Upper lobe of left lung (tissue), 6 donors: Measurements from ENCODE around the gene NTN1. TPM values are rescaled to one million over a fixed set of nuclear protein-coding genes. Genes with fewer than 3 reads are reported as not detected.

Source experiments
- ATAC-seq, 2 donors: fragments of 200-7000 bp; cut with Tn5 transposase; one replicate each; pipeline ENCODE4 v1.9.1; 2022; ENCODE audit warnings: mild to moderate bottlenecking in 2 of 2, moderate library complexity in 2 of 2; ENCODE audit not compliant: low FRiP score in 2 of 2
- DNase-seq, 2 donors: peaks; one replicate each; pipeline ENCODE4 v3.0.0-alpha.2; 2019 to 2020
- H3K27ac ChIP-seq, 4 donors: fragments of 200-600 bp; sonication (generic); one replicate each; pipeline ENCODE4 v1.5.1; 2016 to 2019
- H3K27me3 ChIP-seq, 4 donors: fragments of 200-600 bp; sonication (generic); one replicate each; pipeline ENCODE4 v1.5.1; 2017 to 2019
- H3K36me3 ChIP-seq, 4 donors: fragments of 200-600 bp; sonication (generic); one replicate each; pipeline ENCODE4 v1.5.1; 2016 to 2019
- H3K4me1 ChIP-seq, 4 donors: fragments of 200-600 bp; sonication (generic); one replicate each; pipeline ENCODE4 v1.5.1; 2018 to 2019
- H3K4me3 ChIP-seq, 4 donors: fragments of 200-600 bp; sonication (generic); one replicate each; pipeline ENCODE4 v1.5.1; 2017 to 2019; ENCODE audit warnings: mild to moderate bottlenecking in 2 of 4, moderate library complexity in 1 of 4
- H3K9me3 ChIP-seq, 4 donors: fragments of 200-600 bp; sonication (generic); one replicate each; pipeline ENCODE4 v1.5.1; 2018 to 2019
- CTCF ChIP-seq, 6 experiments: fragments of 450-650 bp in 4 of 6; fragments of 200-600 bp in 2 of 6; sonication (generic) in 2 of 6; IDR thresholded peaks; one replicate each; pipeline ENCODE4 v1.5.1; 2016 to 2019; ENCODE audit warnings: antibody characterized with exemption in 6 of 6
- EP300 ChIP-seq, 4 donors: sonication (generic); formaldehyde crosslinking; IDR thresholded peaks; one replicate each; pipeline ENCODE4 v1.5.1; 2017; ENCODE audit warnings: antibody characterized with exemption in 4 of 4, control low read depth in 2 of 4
- POLR2A ChIP-seq, 4 donors: fragments of 450-650 bp; IDR thresholded peaks; one replicate each; pipeline ENCODE4 v1.5.1; 2016 to 2017; ENCODE audit warnings: antibody characterized with exemption in 4 of 4, mild to moderate bottlenecking in 2 of 4
- POLR2AphosphoS5 ChIP-seq, 2 donors: sonication (generic); formaldehyde crosslinking; IDR thresholded peaks; one replicate each; pipeline ENCODE4 v1.5.1; 2017; ENCODE audit warnings: antibody characterized with exemption in 2 of 2
- WGBS, 2 donors: methylation state at CpG; one replicate each; pipeline ENCODE4 v1.1.5; 2017 to 2018; 5-methylcytosine and 5-hydroxymethylcytosine counted together
- total RNA-seq, 6 donors: library from RNA; depleted of rRNA in 4 of 6; stranded (reverse); fragments of >200 nt in 4 of 6; gene quantifications; one replicate each; pipeline versions ENCODE4 v1.1.0 to v1.2.1, GENCODE V29; 2016 to 2021
- donor health status: DM: no; HTN: no; CAD: no; lungs with moderate emphysema.
- donor health status: DM: no; HTN: yes; CAD: no; lungs with severe emphysema.

The NTN1 gene
- total RNA-seq, 6 donors from 2014 or later = 2.6 to 9.1 (median 4.1) TPM

DNA sequence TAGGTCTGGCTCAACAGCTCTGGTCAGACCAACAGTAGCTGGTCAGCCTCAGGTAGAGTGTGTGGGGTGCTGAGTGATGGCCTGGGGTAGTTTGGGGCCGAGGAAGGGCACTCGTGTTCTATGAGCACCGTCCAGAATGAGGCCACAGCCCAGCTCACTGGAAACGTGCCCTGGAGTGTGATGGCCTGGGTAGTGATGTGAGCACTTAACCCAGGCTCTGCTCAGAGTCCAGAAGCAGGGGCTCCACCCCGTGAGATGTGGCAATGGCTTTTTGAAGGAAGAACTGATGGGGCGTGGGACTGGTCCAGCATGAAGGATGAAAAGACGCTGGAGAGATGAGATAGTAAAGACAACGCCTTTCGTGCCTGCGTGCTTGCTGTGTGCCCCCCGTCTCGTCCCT is 35.3 kb downstream of the NTN1 start:
- H3K27me3 ChIP-seq = no peaks in the 10 kb centered on the region
- TF ChIP-seq POLR2A (IDR thresholded peaks at IDR 0.05) = no peak
- TF ChIP-seq POLR2AphosphoS5 (IDR thresholded peaks at IDR 0.05) = no peak
- 74 to 77% methylated on average over 12 of the region's 12 CpGs for WGBS, 2 donors
- H3K27ac ChIP-seq = no peak overlapping the region
- no peaks in the 10 kb centered on the region for H3K9me3 ChIP-seq
- H3K36me3 ChIP-seq = no peaks in the 10 kb centered on the region
- DNase-seq (no peak), ATAC-seq (peak in 1 of 2 donors; percentile 21)
- H3K4me3 ChIP-seq = no peak overlapping the region
- H3K4me1 ChIP-seq = no peaks in the 10 kb centered on the region

DNA sequence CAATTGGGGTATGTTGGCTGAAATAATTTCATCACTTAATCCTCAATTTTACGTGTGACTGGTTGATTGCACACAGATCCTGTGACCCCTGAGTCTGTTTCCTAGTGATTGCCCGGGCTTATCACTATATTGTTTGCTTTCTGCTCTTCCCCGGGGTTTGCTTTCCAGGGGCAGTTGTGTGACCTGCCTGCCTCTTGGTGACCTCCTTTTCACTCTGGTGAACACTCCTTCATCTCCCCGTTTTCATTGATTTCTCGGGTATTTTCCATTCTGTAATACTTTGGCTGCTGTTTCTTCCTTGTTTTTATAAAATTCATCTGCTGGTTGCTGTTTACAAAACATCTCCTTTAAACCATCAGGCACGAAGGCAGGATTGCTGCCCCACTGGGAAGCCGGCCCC is 36.0 kb downstream of the NTN1 start:
- no peaks in the 10 kb centered on the region for H3K36me3 ChIP-seq
- ATAC-seq (no peak), DNase-seq (no peak)
- no peak for TF ChIP-seq POLR2A (IDR thresholded peaks at IDR 0.05)
- no peak for TF ChIP-seq POLR2AphosphoS5 (IDR thresholded peaks at IDR 0.05)
- TF ChIP-seq EP300 (IDR thresholded peaks at IDR 0.05) = no peak
- no peak for TF ChIP-seq CTCF (IDR thresholded peaks at IDR 0.05)
- 43 to 56% methylated on average over 7 of the region's 7 CpGs for WGBS, 2 donors
- H3K4me1 ChIP-seq = no peaks in the 10 kb centered on the region
- no peaks in the 10 kb centered on the region for H3K27me3 ChIP-seq
- H3K9me3 ChIP-seq = no peaks in the 10 kb centered on the region
- H3K4me3 ChIP-seq = no peak overlapping the region
- no peak overlapping the region for H3K27ac ChIP-seq

- DNase-seq (no peak), ATAC-seq (no peak)
- H3K27ac ChIP-seq = no peak overlapping the region
- TF ChIP-seq POLR2A (IDR thresholded peaks at IDR 0.05) = no peak
- TF ChIP-seq CTCF (IDR thresholded peaks at IDR 0.05) = no peak
- no peak for TF ChIP-seq EP300 (IDR thresholded peaks at IDR 0.05)
- TF ChIP-seq POLR2AphosphoS5 (IDR thresholded peaks at IDR 0.05) = no peak
- H3K4me3 ChIP-seq = no peak overlapping the region
- no peaks in the 10 kb centered on the region for H3K9me3 ChIP-seq
- H3K4me1 ChIP-seq = no peaks in the 10 kb centered on the region
- H3K27me3 ChIP-seq = no peaks in the 10 kb centered on the region
- H3K36me3 ChIP-seq = no peaks in the 10 kb centered on the region
- whole genome bisulfite sequencing, 2 donors = 75 to 77% methylated on average over 9 of the region's 9 CpGs
Measured at GRCh38 chr17:9062399-9062902, 41.1 kb downstream of the NTN1 start.

- Histone ChIP-seq H3K9me3 (no peaks in the 10 kb centered on the region), H3K4me3 (no peak overlapping the region), H3K27me3 (no peaks in the 10 kb centered on the region), H3K27ac (no peak overlapping the region), H3K36me3 (no peaks in the 10 kb centered on the region), H3K4me1 (no peaks in the 10 kb centered on the region)
- no peak for TF ChIP-seq EP300 (IDR thresholded peaks at IDR 0.05)
- no peak for TF ChIP-seq POLR2AphosphoS5 (IDR thresholded peaks at IDR 0.05)
- no peak for TF ChIP-seq CTCF (IDR thresholded peaks at IDR 0.05)
- no peak for TF ChIP-seq POLR2A (IDR thresholded peaks at IDR 0.05)
- no peak for ATAC-seq
- DNase-seq = no peak
- WGBS, 2 donors = 78 to 88% methylated on average over 6 of the region's 6 CpGs
Measured at GRCh38 chr17:9064311-9064834, 43.1 kb downstream of the NTN1 start.

DNA sequence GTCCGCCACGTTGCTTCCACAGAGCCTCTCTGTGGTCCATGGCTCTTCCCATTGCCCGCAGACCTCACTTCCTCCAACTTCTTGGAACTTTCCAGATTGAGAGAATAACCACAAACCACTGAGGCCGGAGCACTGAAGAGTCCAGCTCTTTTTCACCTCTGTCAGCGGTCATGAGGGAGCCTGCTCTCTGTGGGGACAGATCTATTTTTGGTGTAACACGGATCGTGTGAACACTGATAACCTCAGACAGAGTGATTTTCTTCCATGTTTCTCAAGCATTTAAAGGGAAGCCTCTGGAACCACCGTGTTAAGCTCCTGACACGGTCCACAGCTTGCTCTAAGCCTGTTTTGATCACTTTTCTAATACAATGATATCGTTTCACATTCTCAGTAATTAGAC is 49.7 kb downstream of the NTN1 start:
- DNase-seq = no peak
- H3K4me1 ChIP-seq = peaks cover 0 to 11% (median 6%) of the 10 kb centered on the region in 4 donors
- no peaks in the 10 kb centered on the region for H3K9me3 ChIP-seq
- TF ChIP-seq POLR2A (IDR thresholded peaks at IDR 0.05) (no peak), EP300 (IDR thresholded peaks at IDR 0.05) (no peak), CTCF (IDR thresholded peaks at IDR 0.05) (no peak), POLR2AphosphoS5 (IDR thresholded peaks at IDR 0.05) (no peak)
- no peak overlapping the region for H3K27ac ChIP-seq
- no peaks in the 10 kb centered on the region for H3K27me3 ChIP-seq
- no peak overlapping the region for H3K4me3 ChIP-seq
- 86 to 87% methylated on average over 10 of the region's 10 CpGs for WGBS, 2 donors
- ATAC-seq = no peak
- no peaks in the 10 kb centered on the region for H3K36me3 ChIP-seq
